ENCODE results near the gene HERC4. TPM values are rescaled to one million over a fixed set of nuclear protein-coding genes. Genes with fewer than 3 reads are reported as not detected.

HERC4 gene
- 19.7 TPM for polyA plus RNA-seq

- H3K27ac Mint-ChIP-seq = peak within 1 kb of the TSS; percentile 96 to 99 (median 98)
- peak within 1 kb of the TSS; percentile 95 to 97 (median 96) for H3K4me3 Mint-ChIP-seq
- peaks cover 16 to 32% (median 29%) of the 10 kb centered on the region in 3 donors for H3K4me1 Mint-ChIP-seq
- peaks cover 6% of the 10 kb centered on the region for H3K36me3 Mint-ChIP-seq
- no peaks in the 10 kb centered on the region for H3K27me3 Mint-ChIP-seq
- no peaks in the 10 kb centered on the region for H3K9me3 Mint-ChIP-seq
Measured at GRCh38 chr10:68074775-68075549, at the start of gene HERC4. Gene HERC4, minus strand, starts transcription at chr10:68075283. Its CDS starts 2,175 bp downstream, at chr10:68073108.

- Mint-ChIP-seq H3K4me3 (no peak overlapping the region), H3K27me3 (no peaks in the 10 kb centered on the region), H3K4me1 (no peaks in the 10 kb centered on the region), H3K9me3 (no peaks in the 10 kb centered on the region), H3K27ac (no peak overlapping the region), H3K36me3 (no peaks in the 10 kb centered on the region)
Measured at GRCh38 chr10:68124718-68125117, 49.6 kb upstream of the HERC4 start.

GRCh38 chr10:68121852-68122251 is 46.8 kb upstream of the HERC4 start:
- H3K4me1 Mint-ChIP-seq = peaks cover 0 to 4% (median 0%) of the 10 kb centered on the region in 3 donors
- H3K27me3 Mint-ChIP-seq = peaks cover 4% of the 10 kb centered on the region
- H3K9me3 Mint-ChIP-seq = no peaks in the 10 kb centered on the region
- H3K36me3 Mint-ChIP-seq = no peaks in the 10 kb centered on the region
- no peak overlapping the region for H3K27ac Mint-ChIP-seq
- H3K4me3 Mint-ChIP-seq = no peak overlapping the region

- no peak overlapping the region for H3K27ac Mint-ChIP-seq
- peaks cover 6% of the 10 kb centered on the region for H3K27me3 Mint-ChIP-seq
- no peaks in the 10 kb centered on the region for H3K9me3 Mint-ChIP-seq
- H3K4me1 Mint-ChIP-seq = peaks cover 0 to 4% (median 0%) of the 10 kb centered on the region in 3 donors
- no peaks in the 10 kb centered on the region for H3K36me3 Mint-ChIP-seq
- no peak overlapping the region for H3K4me3 Mint-ChIP-seq
Measured at GRCh38 chr10:68121020-68121743, 46.1 kb upstream of the HERC4 start.

GRCh38 chr10:68118657-68119056 is 43.6 kb upstream of the HERC4 start:
- H3K27ac Mint-ChIP-seq = no peak overlapping the region
- peaks cover 6% of the 10 kb centered on the region for H3K27me3 Mint-ChIP-seq
- H3K36me3 Mint-ChIP-seq = no peaks in the 10 kb centered on the region
- H3K4me3 Mint-ChIP-seq = no peak overlapping the region
- H3K9me3 Mint-ChIP-seq = peaks cover 0 to 2% (median 0%) of the 10 kb centered on the region in 3 donors
- peaks cover 0 to 4% (median 0%) of the 10 kb centered on the region in 3 donors for H3K4me1 Mint-ChIP-seq

DNA sequence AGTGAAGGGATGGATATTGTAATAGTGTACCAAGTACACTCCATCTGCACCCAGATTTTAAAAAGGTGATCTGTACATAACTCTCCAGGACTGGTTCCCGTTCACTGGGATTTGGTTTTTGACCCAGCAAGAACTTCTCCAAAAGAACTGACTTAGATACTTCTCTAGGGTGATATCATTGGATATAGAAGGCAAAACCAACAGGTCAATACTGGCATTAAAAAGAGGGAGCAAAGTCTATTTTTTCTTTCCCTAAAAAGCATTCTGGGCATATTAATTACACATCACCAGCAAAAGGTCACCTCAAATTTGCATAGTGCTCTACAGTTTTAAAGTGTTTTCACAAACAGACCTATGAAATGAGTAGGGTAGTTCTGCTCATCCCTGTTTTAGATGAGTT is 37.8 kb upstream of the HERC4 start:
- Mint-ChIP-seq H3K4me3 (no peak overlapping the region), H3K9me3 (peaks cover 0 to 2% (median 0%) of the 10 kb centered on the region in 3 donors), H3K36me3 (peaks cover 3% of the 10 kb centered on the region), H3K27ac (no peak overlapping the region), H3K4me1 (no peaks in the 10 kb centered on the region), H3K27me3 (peaks cover 6% of the 10 kb centered on the region)

DNA sequence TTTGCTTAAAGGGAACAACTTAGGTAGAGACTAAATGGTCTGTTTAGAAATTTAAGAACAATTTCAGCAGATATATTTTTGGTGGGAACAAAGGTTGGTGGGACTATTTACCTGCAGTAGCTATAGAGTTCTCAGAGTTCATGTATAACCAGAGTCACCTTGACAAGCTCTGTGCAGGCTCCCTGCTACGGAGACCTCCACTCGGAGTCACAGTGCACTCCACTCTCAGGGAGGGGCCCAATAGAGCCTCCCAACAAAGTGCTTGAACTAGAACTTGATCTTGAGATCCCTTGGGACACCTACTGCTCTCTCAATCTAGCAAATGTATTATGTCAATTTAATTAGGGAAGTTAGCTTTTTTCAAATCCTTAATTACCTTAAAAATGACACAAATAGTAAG is 36.5 kb upstream of the HERC4 start:
- Mint-ChIP-seq H3K27me3 (peaks cover 6% of the 10 kb centered on the region), H3K27ac (no peak overlapping the region), H3K4me1 (no peaks in the 10 kb centered on the region), H3K9me3 (peaks cover 0 to 2% (median 0%) of the 10 kb centered on the region in 3 donors), H3K36me3 (peaks cover 3% of the 10 kb centered on the region), H3K4me3 (no peak overlapping the region)

GRCh38 chr10:68110027-68110426 is 34.9 kb upstream of the HERC4 start:
- Mint-ChIP-seq H3K27ac (no peak overlapping the region), H3K36me3 (peaks cover 3% of the 10 kb centered on the region), H3K4me1 (no peaks in the 10 kb centered on the region), H3K9me3 (no peaks in the 10 kb centered on the region), H3K27me3 (peaks cover 5% of the 10 kb centered on the region), H3K4me3 (no peak overlapping the region)

DNA sequence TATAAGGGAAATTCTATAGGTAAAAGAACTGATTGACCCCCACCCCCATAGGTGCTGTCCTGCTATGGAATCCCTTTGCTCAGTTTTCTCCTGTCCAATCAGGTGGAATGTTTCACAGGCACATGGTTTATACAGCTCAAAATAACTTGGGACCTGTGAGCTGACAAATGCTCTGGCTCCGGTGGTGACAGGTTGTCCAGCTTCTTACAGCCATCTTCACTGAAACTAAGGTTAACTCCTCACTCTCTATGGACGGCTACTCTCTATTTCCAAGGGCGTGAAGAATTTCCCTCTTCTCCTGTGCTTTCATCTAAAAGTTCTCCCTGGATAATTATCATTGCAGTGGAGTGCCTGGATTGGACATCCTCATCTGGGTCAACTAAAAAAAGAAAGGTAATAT is 34.2 kb upstream of the HERC4 start, which contains the start of gene MYPN:
Gene MYPN, plus strand, starts transcription at position 158 of the 400 bp plus-strand sequence. CDS start 11,951 bp downstream, outside the sequence.
- no peak within 1 kb of the TSS for H3K4me3 Mint-ChIP-seq
- H3K36me3 Mint-ChIP-seq = peaks cover 3% of the 10 kb centered on the region
- H3K27ac Mint-ChIP-seq = no peak within 1 kb of the TSS
- H3K4me1 Mint-ChIP-seq = no peaks in the 10 kb centered on the region
- H3K9me3 Mint-ChIP-seq = no peaks in the 10 kb centered on the region
- peaks cover 5% of the 10 kb centered on the region for H3K27me3 Mint-ChIP-seq

DNA sequence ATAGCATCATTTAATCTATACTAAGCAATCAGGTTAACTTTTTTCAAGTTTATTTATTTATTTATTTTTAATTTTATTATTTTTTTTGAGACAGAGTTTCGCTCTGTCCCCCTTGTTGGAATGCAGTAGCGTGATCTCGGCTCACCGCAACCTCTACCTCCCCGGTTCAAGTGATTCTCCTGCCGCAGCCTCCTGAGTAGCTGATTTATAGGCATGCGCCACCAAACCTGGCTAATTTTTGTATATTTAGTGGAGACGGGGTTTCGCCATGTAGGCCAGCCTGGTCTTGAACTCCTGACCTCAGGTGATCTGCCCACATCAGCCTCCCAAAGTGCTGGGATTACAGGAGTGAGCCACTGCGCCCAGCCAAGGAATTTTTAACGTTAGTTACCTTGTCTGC is 33.6 kb upstream of the HERC4 start:
- no peak overlapping the region for H3K27ac Mint-ChIP-seq

DNA sequence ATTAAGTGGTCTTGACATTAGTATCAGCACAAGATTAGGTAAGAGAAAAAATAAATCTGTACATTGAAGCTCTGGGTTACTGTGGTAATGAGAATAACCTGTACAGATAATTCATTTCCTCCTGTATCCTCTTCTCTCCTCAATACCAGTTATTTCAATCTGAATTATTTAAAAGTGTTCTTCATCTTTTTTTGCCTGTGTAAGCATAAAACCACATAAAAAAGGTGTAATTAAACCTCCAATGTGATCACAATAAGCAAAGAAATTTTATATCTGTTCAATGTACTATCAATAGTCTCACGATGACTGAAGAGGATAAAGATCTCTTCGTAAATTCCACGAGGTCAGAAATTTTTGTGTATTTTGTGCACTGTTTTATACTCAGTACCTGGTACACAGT is 33.0 kb upstream of the HERC4 start:
- H3K27ac Mint-ChIP-seq = no peak overlapping the region
- H3K27me3 Mint-ChIP-seq = peaks cover 7% of the 10 kb centered on the region
- peaks cover 3% of the 10 kb centered on the region for H3K36me3 Mint-ChIP-seq

More for the DNA sequence above, 33.6 kb upstream of the HERC4 start:
- Mint-ChIP-seq H3K4me3 (no peak overlapping the region), H3K36me3 (peaks cover 3% of the 10 kb centered on the region), H3K27me3 (peaks cover 5% of the 10 kb centered on the region), H3K9me3 (no peaks in the 10 kb centered on the region), H3K4me1 (no peaks in the 10 kb centered on the region)

GRCh38 chr10:68107651-68108050 is 32.6 kb upstream of the HERC4 start:
- no peak overlapping the region for H3K4me3 Mint-ChIP-seq

More for the DNA sequence above, 33.0 kb upstream of the HERC4 start:
- no peak overlapping the region for H3K4me3 Mint-ChIP-seq
- H3K9me3 Mint-ChIP-seq = no peaks in the 10 kb centered on the region
- no peaks in the 10 kb centered on the region for H3K4me1 Mint-ChIP-seq

DNA sequence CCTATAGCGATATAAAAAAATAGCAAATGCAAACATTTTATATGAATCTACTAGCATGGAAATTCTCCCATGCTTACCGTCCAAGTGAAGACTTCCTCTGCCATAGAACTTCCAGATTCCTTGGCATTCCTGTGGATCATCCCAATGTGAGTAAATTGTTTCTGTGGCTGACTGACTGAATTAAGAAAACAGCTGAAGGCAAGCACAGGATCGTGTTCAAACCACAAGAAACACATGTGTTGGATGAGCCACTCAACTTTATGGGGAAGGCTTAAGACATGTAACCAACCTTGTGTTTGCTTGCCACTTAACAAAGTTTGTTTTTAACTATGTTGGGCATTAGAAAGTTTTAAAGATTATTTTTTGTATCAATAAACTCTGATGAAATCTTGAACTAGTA is 31.6 kb upstream of the HERC4 start:
- no peaks in the 10 kb centered on the region for H3K4me1 Mint-ChIP-seq
- no peak overlapping the region for H3K4me3 Mint-ChIP-seq
- H3K36me3 Mint-ChIP-seq = peaks cover 3% of the 10 kb centered on the region
- no peaks in the 10 kb centered on the region for H3K9me3 Mint-ChIP-seq
- H3K27ac Mint-ChIP-seq = no peak overlapping the region
- peaks cover 7% of the 10 kb centered on the region for H3K27me3 Mint-ChIP-seq

More at GRCh38 chr10:68107651-68108050, 32.6 kb upstream of the HERC4 start:
- Mint-ChIP-seq H3K27ac (no peak overlapping the region), H3K36me3 (peaks cover 3% of the 10 kb centered on the region), H3K9me3 (no peaks in the 10 kb centered on the region), H3K4me1 (no peaks in the 10 kb centered on the region), H3K27me3 (peaks cover 7% of the 10 kb centered on the region)

DNA sequence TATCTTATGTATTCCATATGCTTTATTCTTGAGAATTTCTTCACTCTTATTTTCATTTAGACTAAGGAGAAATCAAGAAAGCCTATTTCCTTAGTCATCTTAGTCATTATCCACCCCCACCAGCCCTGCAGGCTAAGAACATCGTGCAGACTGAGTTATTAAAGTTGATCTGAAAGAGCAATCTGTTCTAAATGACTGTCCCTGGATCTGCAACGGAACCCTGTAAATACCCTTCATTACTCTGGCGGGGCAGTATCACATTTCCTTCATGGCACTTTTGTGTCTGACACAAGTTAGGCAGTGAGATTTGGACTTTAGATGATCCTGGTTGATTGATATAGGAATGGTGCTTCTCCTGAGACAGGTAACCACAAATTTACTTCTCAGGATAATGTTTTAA is 30.7 kb upstream of the HERC4 start:
- peaks cover 7% of the 10 kb centered on the region for H3K27me3 Mint-ChIP-seq
- no peak overlapping the region for H3K4me3 Mint-ChIP-seq
- H3K27ac Mint-ChIP-seq = no peak overlapping the region
- H3K36me3 Mint-ChIP-seq = peaks cover 3% of the 10 kb centered on the region
- no peaks in the 10 kb centered on the region for H3K4me1 Mint-ChIP-seq
- no peaks in the 10 kb centered on the region for H3K9me3 Mint-ChIP-seq

DNA sequence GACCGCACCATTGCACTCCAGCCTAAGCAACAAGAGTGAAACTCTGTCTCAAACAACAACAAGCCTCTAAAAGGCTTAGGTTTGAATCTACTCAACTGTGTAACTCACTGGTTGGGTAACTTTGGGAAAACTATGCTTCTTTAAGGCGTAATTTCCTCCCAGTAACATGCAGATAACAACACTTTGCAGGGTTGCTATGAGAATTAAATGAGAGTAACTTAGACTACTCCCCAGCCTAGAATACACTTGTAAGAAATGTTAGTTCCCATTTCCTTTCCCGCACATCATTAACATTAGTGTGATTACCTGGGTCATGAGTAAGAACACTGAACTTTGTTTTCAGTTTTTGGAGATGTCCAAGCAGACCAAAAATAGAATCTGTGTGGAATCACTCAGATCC is 28.8 kb upstream of the HERC4 start:
- no peaks in the 10 kb centered on the region for H3K4me1 Mint-ChIP-seq
- H3K27ac Mint-ChIP-seq = no peak overlapping the region
- H3K4me3 Mint-ChIP-seq = no peak overlapping the region
- H3K36me3 Mint-ChIP-seq = no peaks in the 10 kb centered on the region
- peaks cover 2% of the 10 kb centered on the region for H3K27me3 Mint-ChIP-seq
- H3K9me3 Mint-ChIP-seq = no peaks in the 10 kb centered on the region

Measured in IgD-negative memory B cell (primary cell).